Measurements from ENCODE around the gene BLCAP.
A peak's percentile ranks its signal among the peaks of the same experiment; 100 is the strongest.

The BLCAP gene

GRCh38 chr20:37529214-37529967 lies 1.7 kb upstream of the BLCAP start:
- DNase-seq: no peak

- DNase-seq: no peak
These were observed 954 bp upstream of the BLCAP start for GRCh38 chr20:37528446-37529213.

- no peak for DNase-seq
These were observed 638 bp downstream of the BLCAP start for GRCh38 chr20:37526839-37527637.

- DNase-seq: no peak
These were observed 1.3 kb downstream of the BLCAP start for GRCh38 chr20:37526238-37526838.

GRCh38 chr20:37525810-37526209 lies 1.9 kb downstream of the BLCAP start:
- DNase-seq: no peak

GRCh38 chr20:37524859-37525708 lies 2.6 kb downstream of the BLCAP start:
- no peak for DNase-seq

GRCh38 chr20:37523911-37524700 lies 3.6 kb downstream of the BLCAP start:
- DNase-seq: no peak

- DNase-seq: no peak
These were observed 4.7 kb downstream of the BLCAP start for GRCh38 chr20:37523012-37523391.

GRCh38 chr20:37522260-37523011 lies 5.2 kb downstream of the BLCAP start:
- DNase-seq: no peak

GRCh38 chr20:37521061-37521771 lies 6.5 kb downstream of the BLCAP start, which contains the start of gene NNAT:
NNAT (plus strand) TSS chr20:37521250; CDS start chr20:37521332, 82 bp downstream.
- peak in 1 of 2 donors; percentile 13 for DNase-seq

- no peak for DNase-seq
These were observed 7.2 kb downstream of the BLCAP start for GRCh38 chr20:37520419-37520955.

GRCh38 chr20:37519508-37520418 lies 7.9 kb downstream of the BLCAP start:
- DNase-seq: no peak

- DNase-seq: no peak
These were observed 8.8 kb downstream of the BLCAP start for GRCh38 chr20:37518606-37519507.

- DNase-seq: no peak
These were observed 9.6 kb downstream of the BLCAP start for GRCh38 chr20:37518059-37518458.

- no peak for DNase-seq
These were observed 10.6 kb downstream of the BLCAP start for GRCh38 chr20:37516811-37517750.

GRCh38 chr20:37515876-37516275 lies 11.8 kb downstream of the BLCAP start:
- DNase-seq: no peak

Measured in stimulated activated CD4-positive, alpha-beta T cell treated with anti-CD3 and anti-CD28 coated beads, Interleukin-2, amount 100 ng/mL, for 48 hours (primary cell).